WERI-Rb-1 (cell line): ENCODE results near the gene OPN4.

Experiments
- DNase-seq: peaks from one replicate; pipeline ENCODE4 v3.0.0-alpha.2; 2020
- H3K27ac ChIP-seq: fragments of 250-450 bp; sonication (Bioruptor Pico); 2 replicates; pipeline ENCODE4 v1.5.1; 2020; ENCODE audit warnings: mild to moderate bottlenecking, moderate library complexity
- H3K27me3 ChIP-seq: fragments of 250-450 bp; sonication (Bioruptor Pico); 2 replicates; pipeline ENCODE4 v1.5.1; 2021; ENCODE audit warnings: mild to moderate bottlenecking, low read depth, moderate library complexity; ENCODE audit not compliant: insufficient read depth, severe bottlenecking
- H3K36me3 ChIP-seq: fragments of 250-450 bp; sonication (Bioruptor Pico); 2 replicates; pipeline ENCODE4 v1.5.1; 2020; ENCODE audit warnings: mild to moderate bottlenecking, moderate library complexity
- H3K4me3 ChIP-seq: 2 replicates; pipeline ENCODE4 v1.5.1; 2011; ENCODE audit warnings: low read depth, mild to moderate bottlenecking, control low read depth, low read length
- H3K9me3 ChIP-seq: fragments of 250-450 bp; sonication (Bioruptor Pico); 2 replicates; pipeline ENCODE4 v1.5.1; 2021; ENCODE audit warnings: mild to moderate bottlenecking, moderate library complexity; ENCODE audit not compliant: severe bottlenecking
- CTCF ChIP-seq: IDR thresholded peaks from 2 replicates; pipeline ENCODE4 v1.5.1; 2011; ENCODE audit warnings: low read depth, mild to moderate bottlenecking, control low read depth, inconsistent platforms, low read length

OPN4 gene

GRCh38 chr10:86712317-86712707 lies 58.0 kb downstream of the OPN4 start:
- H3K27me3 ChIP-seq = no peaks in the 10 kb centered on the region
- H3K4me3 ChIP-seq = peak overlapping the region; percentile 64
- H3K27ac ChIP-seq = peak overlapping the region; percentile 95
- no peaks in the 10 kb centered on the region for H3K9me3 ChIP-seq
- H3K36me3 ChIP-seq = no peaks in the 10 kb centered on the region
- no peak for TF ChIP-seq CTCF
- peak; percentile 61 for DNase-seq

GRCh38 chr10:86715156-86715795 lies 60.9 kb downstream of the OPN4 start:
- no peak for TF ChIP-seq CTCF
- no peaks in the 10 kb centered on the region for H3K36me3 ChIP-seq
- no peaks in the 10 kb centered on the region for H3K9me3 ChIP-seq
- H3K27ac ChIP-seq = no peak overlapping the region
- DNase-seq = no peak
- H3K27me3 ChIP-seq = no peaks in the 10 kb centered on the region
- H3K4me3 ChIP-seq = no peak overlapping the region

GRCh38 chr10:86715836-86716235 lies 61.5 kb downstream of the OPN4 start:
- no peak for DNase-seq
- Histone ChIP-seq H3K27me3 (no peaks in the 10 kb centered on the region), H3K36me3 (no peaks in the 10 kb centered on the region), H3K27ac (no peak overlapping the region), H3K9me3 (no peaks in the 10 kb centered on the region), H3K4me3 (no peak overlapping the region)
- TF ChIP-seq CTCF = no peak
